Erythroblast (primary cell): ENCODE results near the gene POLR3E.

Experiments used
- GATA1 ChIP-seq: IDR thresholded peaks from 2 replicates; pipeline ENCODE4 v1.6.1; 2011; ENCODE audit warnings: low read depth, mild to moderate bottlenecking, control low read depth, low read length, moderate library complexity
- POLR2A ChIP-seq: IDR thresholded peaks from 2 replicates; pipeline ENCODE4 v1.6.1; 2011; ENCODE audit warnings: mild to moderate bottlenecking, low read length

- TF ChIP-seq POLR2A = no peak
- no peak for TF ChIP-seq GATA1
Observed at GRCh38 chr16:22321340-22322001, 24.3 kb downstream of the POLR3E start.
